Neural cell (in vitro differentiated cells): ENCODE data around the gene IFIT5.

ENCODE experiments used
- EP300 ChIP-seq: fragments of 450-650 bp; conservative IDR thresholded peaks from 2 replicates; pipeline ENCODE4 v1.6.1; 2014; ENCODE audit warnings: antibody characterized with exemption, mild to moderate bottlenecking, moderate library complexity; ENCODE audit not compliant: poor library complexity, severe bottlenecking
- EZH2 ChIP-seq: fragments of 200-600, 300-800 bp; shearing (Covaris generic), sonication (generic); IDR thresholded peaks from 2 replicates; pipeline ENCODE4 v1.6.1; 2014; ENCODE audit warnings: antibody characterized with exemption, low read length, borderline replicate concordance, mild to moderate bottlenecking; ENCODE audit not compliant: insufficient read depth, poor library complexity, severe bottlenecking
- POLR2AphosphoS5 ChIP-seq: IDR thresholded peaks from 2 replicates; pipeline ENCODE4 v1.6.1; 2012
- RAD21 ChIP-seq: fragments of 450-650 bp; conservative IDR thresholded peaks from 2 replicates; pipeline ENCODE4 v1.6.1; 2014; ENCODE audit warnings: antibody characterized with exemption, mild to moderate bottlenecking, moderate library complexity
- TF ChIP-seq, protein P1 (sequence below): fragments of 450-650 bp; IDR thresholded peaks from 2 replicates; pipeline ENCODE4 v1.5.1; 2014; ENCODE audit warnings: antibody characterized with exemption, mild to moderate bottlenecking, moderate library complexity; ENCODE audit not compliant: poor library complexity, severe bottlenecking
- TF ChIP-seq, protein P2 (sequence below): IDR thresholded peaks from 2 replicates; pipeline ENCODE4 v1.6.1; 2012; ENCODE audit warnings: borderline replicate concordance

DNA sequence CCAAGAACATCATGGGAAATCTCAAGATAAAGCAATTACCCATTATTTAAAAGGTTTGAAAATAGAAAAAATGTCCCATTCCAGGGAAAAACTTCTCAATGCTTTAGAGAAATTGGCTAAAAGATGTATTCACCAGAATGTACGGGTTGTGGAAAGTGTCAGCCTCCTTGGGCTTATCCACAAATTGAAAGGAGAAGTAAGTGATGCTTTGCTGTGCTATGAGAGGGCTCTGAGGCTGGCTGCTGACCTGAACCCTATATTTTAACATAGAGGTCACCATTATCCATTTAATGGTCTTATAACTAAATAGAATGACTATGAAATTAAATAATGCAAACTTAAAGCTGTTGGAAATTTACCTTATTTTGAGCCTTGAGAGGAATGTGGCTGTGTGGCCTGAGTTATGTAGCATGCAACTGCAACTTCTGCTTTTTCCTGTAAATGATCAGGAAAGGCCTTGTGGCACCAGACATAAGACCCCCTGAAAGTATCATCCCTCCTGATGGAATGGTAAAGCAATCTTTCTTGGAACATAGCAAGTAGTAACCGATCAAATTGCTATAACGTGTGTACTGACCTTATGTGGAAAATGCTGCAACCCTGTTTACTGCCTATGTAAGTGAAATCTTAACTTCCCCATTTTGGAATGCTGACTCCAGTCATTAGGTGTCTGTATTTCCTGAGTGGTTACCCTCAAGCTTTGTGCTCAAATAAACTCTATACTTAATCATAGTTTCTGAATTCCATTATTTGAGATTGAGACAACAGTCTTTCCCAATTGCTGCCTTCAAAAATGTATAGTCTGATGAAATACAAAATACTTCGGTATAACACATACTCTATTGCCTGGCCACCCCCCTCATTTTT lies 29.7 kb upstream of the IFIT5 start:
- TF ChIP-seq, protein P1, sequence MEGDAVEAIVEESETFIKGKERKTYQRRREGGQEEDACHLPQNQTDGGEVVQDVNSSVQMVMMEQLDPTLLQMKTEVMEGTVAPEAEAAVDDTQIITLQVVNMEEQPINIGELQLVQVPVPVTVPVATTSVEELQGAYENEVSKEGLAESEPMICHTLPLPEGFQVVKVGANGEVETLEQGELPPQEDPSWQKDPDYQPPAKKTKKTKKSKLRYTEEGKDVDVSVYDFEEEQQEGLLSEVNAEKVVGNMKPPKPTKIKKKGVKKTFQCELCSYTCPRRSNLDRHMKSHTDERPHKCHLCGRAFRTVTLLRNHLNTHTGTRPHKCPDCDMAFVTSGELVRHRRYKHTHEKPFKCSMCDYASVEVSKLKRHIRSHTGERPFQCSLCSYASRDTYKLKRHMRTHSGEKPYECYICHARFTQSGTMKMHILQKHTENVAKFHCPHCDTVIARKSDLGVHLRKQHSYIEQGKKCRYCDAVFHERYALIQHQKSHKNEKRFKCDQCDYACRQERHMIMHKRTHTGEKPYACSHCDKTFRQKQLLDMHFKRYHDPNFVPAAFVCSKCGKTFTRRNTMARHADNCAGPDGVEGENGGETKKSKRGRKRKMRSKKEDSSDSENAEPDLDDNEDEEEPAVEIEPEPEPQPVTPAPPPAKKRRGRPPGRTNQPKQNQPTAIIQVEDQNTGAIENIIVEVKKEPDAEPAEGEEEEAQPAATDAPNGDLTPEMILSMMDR: no peak
- TF ChIP-seq POLR2AphosphoS5: no peak
- TF ChIP-seq, protein P2, sequence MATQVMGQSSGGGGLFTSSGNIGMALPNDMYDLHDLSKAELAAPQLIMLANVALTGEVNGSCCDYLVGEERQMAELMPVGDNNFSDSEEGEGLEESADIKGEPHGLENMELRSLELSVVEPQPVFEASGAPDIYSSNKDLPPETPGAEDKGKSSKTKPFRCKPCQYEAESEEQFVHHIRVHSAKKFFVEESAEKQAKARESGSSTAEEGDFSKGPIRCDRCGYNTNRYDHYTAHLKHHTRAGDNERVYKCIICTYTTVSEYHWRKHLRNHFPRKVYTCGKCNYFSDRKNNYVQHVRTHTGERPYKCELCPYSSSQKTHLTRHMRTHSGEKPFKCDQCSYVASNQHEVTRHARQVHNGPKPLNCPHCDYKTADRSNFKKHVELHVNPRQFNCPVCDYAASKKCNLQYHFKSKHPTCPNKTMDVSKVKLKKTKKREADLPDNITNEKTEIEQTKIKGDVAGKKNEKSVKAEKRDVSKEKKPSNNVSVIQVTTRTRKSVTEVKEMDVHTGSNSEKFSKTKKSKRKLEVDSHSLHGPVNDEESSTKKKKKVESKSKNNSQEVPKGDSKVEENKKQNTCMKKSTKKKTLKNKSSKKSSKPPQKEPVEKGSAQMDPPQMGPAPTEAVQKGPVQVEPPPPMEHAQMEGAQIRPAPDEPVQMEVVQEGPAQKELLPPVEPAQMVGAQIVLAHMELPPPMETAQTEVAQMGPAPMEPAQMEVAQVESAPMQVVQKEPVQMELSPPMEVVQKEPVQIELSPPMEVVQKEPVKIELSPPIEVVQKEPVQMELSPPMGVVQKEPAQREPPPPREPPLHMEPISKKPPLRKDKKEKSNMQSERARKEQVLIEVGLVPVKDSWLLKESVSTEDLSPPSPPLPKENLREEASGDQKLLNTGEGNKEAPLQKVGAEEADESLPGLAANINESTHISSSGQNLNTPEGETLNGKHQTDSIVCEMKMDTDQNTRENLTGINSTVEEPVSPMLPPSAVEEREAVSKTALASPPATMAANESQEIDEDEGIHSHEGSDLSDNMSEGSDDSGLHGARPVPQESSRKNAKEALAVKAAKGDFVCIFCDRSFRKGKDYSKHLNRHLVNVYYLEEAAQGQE: no peak
- no peak for TF ChIP-seq EP300
- no peak for TF ChIP-seq RAD21
- no peak for TF ChIP-seq EZH2
